ENCODE measurements around the gene CD93.

DNA sequence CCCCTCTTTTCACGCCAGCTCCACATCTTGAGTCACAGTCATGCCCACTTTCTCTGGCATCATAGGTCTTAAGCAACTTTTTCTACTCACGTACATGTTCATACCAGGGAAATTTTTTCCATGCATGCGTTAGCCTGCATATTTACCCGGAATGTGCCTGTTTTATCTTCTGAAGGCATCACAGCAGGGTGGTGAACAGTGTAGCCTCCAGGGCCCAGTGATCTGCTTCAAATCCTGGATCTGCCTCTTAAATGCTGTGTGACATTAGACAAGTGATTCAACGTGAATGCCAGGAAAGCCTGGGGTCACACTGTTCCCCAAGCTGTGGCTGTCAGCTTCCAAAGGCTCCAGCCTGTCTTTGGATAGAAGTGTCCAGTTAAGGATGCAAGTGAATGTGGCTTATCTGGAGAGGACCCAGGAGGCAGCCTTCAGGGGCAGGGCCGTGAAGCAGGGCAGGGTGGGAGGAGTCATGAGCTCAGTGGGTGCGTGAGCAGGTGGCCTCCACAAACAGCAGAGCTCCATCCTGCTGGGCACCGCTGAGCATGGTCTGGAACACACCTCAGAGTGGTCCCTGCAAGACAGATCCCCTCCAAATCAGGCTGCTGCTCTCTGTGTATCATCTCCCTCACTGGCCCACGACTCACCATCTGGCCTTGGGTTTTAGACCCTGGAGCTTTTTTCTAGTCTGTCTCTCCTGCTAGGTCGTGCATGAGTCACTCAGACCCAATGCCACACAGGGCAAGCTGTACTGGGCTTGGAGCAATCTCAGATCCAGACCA lies 30.4 kb upstream of the CD93 start:
- no peak for TF ChIP-seq GATA2 (IDR thresholded peaks at IDR 0.05; ENCODE audit: low read depth, low read length)
- TF ChIP-seq GATA3 (IDR thresholded peaks at IDR 0.05; ENCODE audit: low read depth, low read length): no peak

All from SH-SY5Y (cell line).